COLO829 (cell line): ENCODE data around the gene KRTAP4-6.
"Not testable (repeated sequence)": the region's sequence is repeated elsewhere in the genome, so short reads cannot be mapped to it uniquely, and the experiment has no call there.

Source experiments
- DNase-seq: peaks from one replicate; pipeline ENCODE4 v3.0.0; 2012; ENCODE audit warnings: low spot score

The KRTAP4-6 gene

GRCh38 chr17:41107941-41108450 is 32.3 kb downstream of the KRTAP4-6 start:
- DNase-seq: no peak

- not testable (repeated sequence) for DNase-seq
These were observed 35.0 kb downstream of the KRTAP4-6 start, which contains the start of gene KRTAP4-9 for GRCh38 chr17:41105347-41105746. TSS of gene KRTAP4-9 (plus strand) at chr17:41105389. CDS start at chr17:41105389, 0 bp downstream.

GRCh38 chr17:41104386-41105038 is 35.8 kb downstream of the KRTAP4-6 start:
- DNase-seq: not testable (repeated sequence)

GRCh38 chr17:41103896-41104295 is 36.4 kb downstream of the KRTAP4-6 start:
- no peak for DNase-seq

GRCh38 chr17:41101586-41102259 is 38.6 kb downstream of the KRTAP4-6 start, which contains the start of gene KRTAP4-16:
TSS of gene KRTAP4-16 (minus strand) at chr17:41102209. CDS start at chr17:41102209, 0 bp downstream.
- DNase-seq: no peak

- DNase-seq: not testable (repeated sequence)
These were observed 40.5 kb downstream of the KRTAP4-6 start for GRCh38 chr17:41099682-41100480.

- DNase-seq: no peak
These were observed 41.9 kb downstream of the KRTAP4-6 start for GRCh38 chr17:41098481-41098880.

GRCh38 chr17:41098042-41098441 is 42.3 kb downstream of the KRTAP4-6 start, which contains the start of gene KRTAP4-8:
TSS of gene KRTAP4-8 (minus strand) at chr17:41098142. CDS start at chr17:41098084, 58 bp downstream.
- no peak for DNase-seq

- DNase-seq: no peak
These were observed 44.3 kb downstream of the KRTAP4-6 start for GRCh38 chr17:41096055-41096454.
